H1 (cell line): ENCODE results near the gene GAS7. TPM values are rescaled to one million over a fixed set of nuclear protein-coding genes. Genes with fewer than 3 reads are reported as not detected.
A peak's percentile ranks its signal among the peaks of the same experiment; 100 is the strongest.

ENCODE experiments used
- CTCF ChIA-PET: fragments of 300-600 bp; sonication (Branson Sonifier 250); formaldehyde crosslinking; loops from one replicate; lab custom pipeline; 2021; ENCODE audit not compliant: partially characterized antibody; lab: Charles Lee
- POLR2A ChIA-PET: fragments of 300-600 bp; sonication (Branson Sonifier 250); formaldehyde crosslinking; loops from one replicate; lab custom pipeline; 2021; ENCODE audit warnings: inconsistent platforms; ENCODE audit not compliant: partially characterized antibody; lab: Charles Lee
- DNase-seq, 2 experiments: peaks; one replicate each; pipeline versions ENCODE4 v3.0.0 to v3.0.0-alpha.2; 2010 to 2022; ENCODE audit warnings: low spot score in 2 of 2, low read depth in 1 of 2, mixed read lengths in 1 of 2
- FAIRE-seq: peaks from 2 replicates; lab custom pipeline; 2011; peaks lifted over from hg19 to GRCh38; lab: Jason Lieb, UNC
- H2AFZ ChIP-seq: 2 replicates; pipeline ENCODE4 v1.8.1; 2012; ENCODE audit warnings: low read length, inconsistent platforms
- H2AK5ac ChIP-seq: 2 replicates; pipeline ENCODE4 v1.6.1; 2013; ENCODE audit warnings: low read depth, low read length
- H2BK120ac ChIP-seq: replicated peaks from 2 replicates; pipeline ENCODE3; 2013; ENCODE audit warnings: low read depth, low read length, inconsistent platforms
- H2BK12ac ChIP-seq: 2 replicates; pipeline ENCODE4 v1.6.1; 2013; ENCODE audit warnings: low read depth, low read length
- H2BK15ac ChIP-seq: 2 replicates; pipeline ENCODE4 v1.6.1; 2013; ENCODE audit warnings: low read length
- H2BK20ac ChIP-seq: 2 replicates; pipeline ENCODE4 v1.6.1; 2013; ENCODE audit warnings: low read length
- H2BK5ac ChIP-seq: 2 replicates; pipeline ENCODE4 v1.6.1; 2013; ENCODE audit warnings: low read depth, low read length
- H3K14ac ChIP-seq: 2 replicates; pipeline ENCODE4 v1.6.1; 2013; ENCODE audit warnings: inconsistent platforms; ENCODE audit not compliant: insufficient read length
- H3K18ac ChIP-seq: 2 replicates; pipeline ENCODE4 v1.6.1; 2013; ENCODE audit warnings: low read length; ENCODE audit errors: extremely low read depth
- H3K23ac ChIP-seq: 2 replicates; pipeline ENCODE4 v1.6.1; 2013; ENCODE audit warnings: inconsistent platforms; ENCODE audit not compliant: insufficient read length
- H3K23me2 ChIP-seq: 2 replicates; pipeline ENCODE4 v1.6.1; 2013; ENCODE audit warnings: low read depth, low read length
- H3K27ac ChIP-seq: 2 replicates; pipeline ENCODE4 v1.6.1; 2011; ENCODE audit warnings: low read depth, low read length, inconsistent platforms
- H3K27me3 ChIP-seq, 4 experiments: replicated peaks in 1 of 4; 1 replicate in 1 of 4; 2 replicates in 3 of 4; pipeline versions ENCODE4 v1.6.1 to v1.8.1; 2011 to 2013; ENCODE audit warnings: low read length in 3 of 4, mild to moderate bottlenecking in 3 of 4, inconsistent platforms in 2 of 4, mixed read lengths in 2 of 4, moderate library complexity in 1 of 4; ENCODE audit not compliant: control insufficient read depth in 3 of 4, insufficient read depth in 3 of 4; ENCODE audit errors: extremely low read depth in 1 of 4
- H3K36me3 ChIP-seq, 4 experiments: 2 replicates each; pipeline versions ENCODE4 v1.6.1 to v1.8.1; 2011 to 2013; ENCODE audit warnings: mild to moderate bottlenecking in 4 of 4, low read length in 3 of 4, moderate library complexity in 2 of 4, control low read depth in 1 of 4, inconsistent platforms in 1 of 4; ENCODE audit not compliant: insufficient read depth in 4 of 4, control insufficient read depth in 2 of 4
- H3K4ac ChIP-seq: replicated peaks from 2 replicates; pipeline ENCODE3; 2013; ENCODE audit warnings: low read length, low read depth, mixed read lengths, inconsistent platforms; ENCODE audit not compliant: insufficient read length
- H3K4me1 ChIP-seq, 4 experiments: replicated peaks in 1 of 4; 1 replicate in 1 of 4; 2 replicates in 3 of 4; pipeline versions ENCODE4 v1.6.1 to v1.8.1; 2011 to 2013; ENCODE audit warnings: low read length in 3 of 4, inconsistent platforms in 2 of 4, mixed read lengths in 1 of 4; ENCODE audit not compliant: insufficient read depth in 4 of 4, control insufficient read depth in 3 of 4
- H3K4me2 ChIP-seq, 2 experiments: 2 replicates each; pipeline versions ENCODE4 v1.6.1 to v1.8.1; 2011 to 2013; ENCODE audit warnings: low read depth in 2 of 2, low read length in 2 of 2, control low read depth in 1 of 2, inconsistent platforms in 1 of 2, mild to moderate bottlenecking in 1 of 2; ENCODE audit not compliant: insufficient read depth in 1 of 2
- H3K4me3 ChIP-seq, 4 experiments: fragments of 200-600, 300-600 bp in 1 of 4; sonication (generic), shearing (Covaris generic), sonication (Bioruptor Twin) in 1 of 4; 2 replicates each; pipeline versions ENCODE4 v1.5.1 to v1.8.1; 2011 to 2016; ENCODE audit warnings: low read length in 4 of 4, low read depth in 3 of 4, control low read depth in 2 of 4, inconsistent platforms in 2 of 4, mild to moderate bottlenecking in 2 of 4, mixed read lengths in 1 of 4, moderate library complexity in 1 of 4; ENCODE audit not compliant: insufficient read depth in 2 of 4; ENCODE audit errors: extremely low read depth in 1 of 4
- H3K56ac ChIP-seq: replicated peaks from 2 replicates; pipeline ENCODE3; 2013; ENCODE audit warnings: low read depth, mild to moderate bottlenecking, mixed read lengths, low read length, inconsistent platforms; ENCODE audit not compliant: insufficient read length
- H3K79me1 ChIP-seq: 2 replicates; pipeline ENCODE4 v1.6.1; 2013; ENCODE audit warnings: low read depth, low read length, control low read depth
- H3K79me2 ChIP-seq, 2 experiments: 2 replicates each; pipeline versions ENCODE4 v1.6.1 to v1.8.1; 2012 to 2013; ENCODE audit warnings: low read length in 2 of 2, mild to moderate bottlenecking in 2 of 2, inconsistent platforms in 1 of 2; ENCODE audit not compliant: insufficient read depth in 2 of 2, control insufficient read depth in 1 of 2
- H3K9ac ChIP-seq, 4 experiments: replicated peaks in 1 of 4; 1 replicate in 1 of 4; 2 replicates in 3 of 4; pipeline versions ENCODE4 v1.6.1 to v1.8.1; 2011 to 2013; ENCODE audit warnings: low read depth in 3 of 4, low read length in 3 of 4, control low read depth in 2 of 4, mild to moderate bottlenecking in 2 of 4, moderate library complexity in 2 of 4, inconsistent platforms in 1 of 4; ENCODE audit errors: extremely low read depth in 1 of 4
- H3K9me3 ChIP-seq, 2 experiments: 2 replicates each; pipeline versions ENCODE4 v1.6.1 to v1.8.1; 2012 to 2013; ENCODE audit warnings: mild to moderate bottlenecking in 2 of 2, moderate library complexity in 2 of 2, control low read depth in 1 of 2, inconsistent platforms in 1 of 2, low read depth in 1 of 2, low read length in 1 of 2, mixed read lengths in 1 of 2; ENCODE audit not compliant: insufficient read depth in 2 of 2
- H4K20me1 ChIP-seq, 2 experiments: replicated peaks in 1 of 2; 2 replicates each; pipeline versions ENCODE3 to v1.8.1; 2011 to 2013; ENCODE audit warnings: inconsistent platforms in 2 of 2, low read length in 2 of 2, mild to moderate bottlenecking in 1 of 2; ENCODE audit not compliant: insufficient read depth in 2 of 2, control insufficient read depth in 1 of 2
- H4K5ac ChIP-seq: 2 replicates; pipeline ENCODE4 v1.6.1; 2013; ENCODE audit warnings: low read length, low read depth, mixed read lengths, inconsistent platforms; ENCODE audit not compliant: insufficient read length
- H4K8ac ChIP-seq: 2 replicates; pipeline ENCODE4 v1.8.0; 2013; ENCODE audit warnings: mild to moderate bottlenecking, moderate library complexity, low read length, inconsistent platforms; ENCODE audit not compliant: insufficient read depth; ENCODE audit errors: extremely low read depth
- H4K91ac ChIP-seq: replicated peaks from 2 replicates; pipeline ENCODE3; 2013; ENCODE audit warnings: low read length, mixed read lengths, inconsistent platforms; ENCODE audit not compliant: insufficient read length
- EZH2 ChIP-seq: fragments of 200-600 bp; sonication (generic); IDR thresholded peaks from 2 replicates; pipeline ENCODE4 v1.7.1; 2012; ENCODE audit warnings: low read depth, mild to moderate bottlenecking, moderate library complexity, low read length, inconsistent platforms; ENCODE audit not compliant: severe bottlenecking
- TAF7 ChIP-seq: optimal IDR thresholded peaks from 2 replicates; pipeline ENCODE3; 2011; ENCODE audit warnings: low read depth, mild to moderate bottlenecking, inconsistent platforms, low read length, moderate library complexity, borderline replicate concordance
- WGBS, 2 experiments: shearing (Covaris generic) in 1 of 2; methylation state at CpG; one replicate each; pipeline versions ENCODE4 v1.1.6 to v1.1.7; 2013 to 2015; ENCODE audit warnings: low lambda C conversion rate in 2 of 2, mixed read lengths in 2 of 2, inconsistent platforms in 1 of 2, low coverage in 1 of 2, missing lambda C conversion rate in 1 of 2; ENCODE audit not compliant: insufficient replicate concordance in 2 of 2, insufficient coverage in 1 of 2, insufficient read length in 1 of 2; ENCODE audit errors: extremely low coverage in 1 of 2, missing lambda C conversion rate in 1 of 2; 5-methylcytosine and 5-hydroxymethylcytosine counted together
- polyA plus RNA-seq, 7 experiments: library from polyadenylated mRNA; depleted of rRNA in 3 of 7; stranded (reverse) in 5 of 7; unstranded in 2 of 7; fragments of >200 nt in 5 of 7; fragments of 200-250 nt in 2 of 7; gene quantifications; 1 replicate in 5 of 7; 2 replicates in 1 of 7; 4 replicates in 1 of 7; pipeline versions ENCODE4 v1.2.1 to v1.2.3, GENCODE V29; 2011 to 2013; ENCODE audit warnings: missing spikeins in 2 of 7, mixed read lengths in 2 of 7
- total RNA-seq: library from RNA; stranded (reverse); fragmentation: NEBNext Ultra II Directional; extraction: Animal tissue kit (Norgen Biotek cat#: 25700); gene quantifications from 2 replicates; pipeline ENCODE4 v1.2.1, GENCODE V29; 2021

GAS7 gene
- total and polyA plus RNA-seq, 2 of the 8 experiments (the other 6 are each of a cell fraction or from before 2014, with no cell fraction given): 5.0 to 14.5 TPM

DNA sequence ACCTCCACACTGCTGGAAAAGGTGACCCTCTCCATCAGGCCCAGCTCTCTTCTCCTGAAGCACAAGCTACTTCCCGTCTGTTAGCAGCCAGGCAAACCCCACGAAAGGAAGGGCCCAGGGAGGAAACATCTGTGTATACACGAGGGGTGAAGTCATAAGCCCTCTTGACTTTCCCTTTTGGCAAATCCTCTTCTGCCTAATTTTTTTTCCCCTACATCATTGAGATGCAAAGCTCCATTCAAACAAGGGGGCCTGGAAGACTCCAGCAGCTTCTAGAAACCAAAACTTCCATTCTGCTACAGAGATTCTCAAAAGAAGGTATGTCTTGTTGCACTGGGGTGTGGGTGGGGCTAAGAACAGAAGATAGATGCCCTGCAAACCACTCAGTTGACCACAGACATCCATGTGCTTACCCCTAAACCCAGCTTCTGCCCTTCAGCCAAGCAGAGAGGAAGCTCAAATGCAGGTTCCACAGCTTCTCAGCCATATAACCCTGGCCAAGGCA is 147.8 kb downstream of the GAS7 start:
- H3K18ac ChIP-seq: no peak overlapping the region
- no peak overlapping the region for H2BK20ac ChIP-seq
- POLR2A ChIA-PET: no interaction called here
- no peak overlapping the region for H2BK12ac ChIP-seq
- no peak overlapping the region for H3K23ac ChIP-seq
- H3K14ac ChIP-seq: no peak overlapping the region
- no peak overlapping the region for H4K5ac ChIP-seq
- no peak overlapping the region for H2AK5ac ChIP-seq
- no peaks in the 10 kb centered on the region for H3K79me1 ChIP-seq
- CTCF ChIA-PET: interaction anchor here (0.9 to 1.1 kb wide), 4 partner anchors 14 to 176 kb away, joined by 3 to 4 read pairs (median 3); no protein-coding TSS in a partner anchor
- no peaks in the 10 kb centered on the region for H3K9me3 ChIP-seq
- peaks cover 0 to 7% (median 2%) of the 10 kb centered on the region in 4 experiments; a peak in 1 of 7 replicates for H3K4me1 ChIP-seq
- no peak overlapping the region for H3K56ac ChIP-seq
- H3K4me2 ChIP-seq: no peak overlapping the region
- H3K4ac ChIP-seq: no peak overlapping the region
- no peaks in the 10 kb centered on the region for H3K36me3 ChIP-seq
- no peak overlapping the region for H2BK15ac ChIP-seq
- no peak overlapping the region for H4K8ac ChIP-seq
- H3K4me3 ChIP-seq: no peak overlapping the region
- no peaks in the 10 kb centered on the region; a peak in 1 of 4 replicates for H3K79me2 ChIP-seq
- H2BK120ac ChIP-seq: no peak overlapping the region
- H3K27me3 ChIP-seq: no peaks in the 10 kb centered on the region; a peak in 1 of 7 replicates
- H3K23me2 ChIP-seq: no peaks in the 10 kb centered on the region; the same call in 1 of the 2 replicates
- no peak overlapping the region for H3K27ac ChIP-seq
- no peak overlapping the region for H4K91ac ChIP-seq
- peaks cover 1 to 2% of the 10 kb centered on the region in 2 experiments for H4K20me1 ChIP-seq
- H3K9ac ChIP-seq: no peak overlapping the region
- H2AFZ ChIP-seq: no peak overlapping the region
- H2BK5ac ChIP-seq: 0 out of 2 replicates have a peak overlapping the region, but pooled peaks have one; percentile 16
- DNase-seq (no peak), FAIRE-seq (no peak)
- WGBS, 2 experiments: 84% methylated on average over 3 of the region's 3 CpGs; no CpG with 5 or more reads in 1 of the 2 experiments
- TF ChIP-seq EZH2 (no peak), TAF7 (no peak)
